ENCODE results near the gene DCST2.

DNA sequence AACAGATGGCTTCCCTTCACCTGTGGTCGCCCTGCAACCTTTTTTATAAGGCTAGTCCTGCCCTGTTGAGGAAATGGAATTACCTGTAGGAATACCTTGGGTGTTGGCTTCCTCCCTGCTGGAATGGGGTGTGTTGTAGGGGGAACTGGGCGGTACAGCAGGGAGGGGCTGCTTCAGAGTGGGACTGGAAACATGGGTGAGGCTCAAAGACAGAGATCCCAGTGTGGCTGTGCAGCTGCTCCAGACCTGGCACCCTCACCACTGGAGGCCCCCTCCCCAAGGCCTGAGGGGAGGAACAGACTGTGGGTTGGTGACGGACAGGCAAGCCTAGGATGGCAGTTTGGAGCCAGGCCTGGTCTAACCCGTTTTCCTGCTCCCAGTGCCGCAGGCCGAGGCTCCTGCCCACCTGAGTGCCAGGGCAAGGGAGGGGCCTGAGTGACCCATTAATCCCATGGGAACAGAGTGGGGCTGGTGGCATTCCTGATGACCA, 49.5 kb upstream of the DCST2 start:
- TF ChIP-seq TAF1 (IDR thresholded peaks at IDR 0.05; ENCODE audit: low read depth), result no peak
- no peak for TF ChIP-seq MXI1 (conservative IDR thresholded peaks at IDR 0.05; ENCODE audit: poor library complexity, severe bottlenecking)
- TF ChIP-seq, protein P1, sequence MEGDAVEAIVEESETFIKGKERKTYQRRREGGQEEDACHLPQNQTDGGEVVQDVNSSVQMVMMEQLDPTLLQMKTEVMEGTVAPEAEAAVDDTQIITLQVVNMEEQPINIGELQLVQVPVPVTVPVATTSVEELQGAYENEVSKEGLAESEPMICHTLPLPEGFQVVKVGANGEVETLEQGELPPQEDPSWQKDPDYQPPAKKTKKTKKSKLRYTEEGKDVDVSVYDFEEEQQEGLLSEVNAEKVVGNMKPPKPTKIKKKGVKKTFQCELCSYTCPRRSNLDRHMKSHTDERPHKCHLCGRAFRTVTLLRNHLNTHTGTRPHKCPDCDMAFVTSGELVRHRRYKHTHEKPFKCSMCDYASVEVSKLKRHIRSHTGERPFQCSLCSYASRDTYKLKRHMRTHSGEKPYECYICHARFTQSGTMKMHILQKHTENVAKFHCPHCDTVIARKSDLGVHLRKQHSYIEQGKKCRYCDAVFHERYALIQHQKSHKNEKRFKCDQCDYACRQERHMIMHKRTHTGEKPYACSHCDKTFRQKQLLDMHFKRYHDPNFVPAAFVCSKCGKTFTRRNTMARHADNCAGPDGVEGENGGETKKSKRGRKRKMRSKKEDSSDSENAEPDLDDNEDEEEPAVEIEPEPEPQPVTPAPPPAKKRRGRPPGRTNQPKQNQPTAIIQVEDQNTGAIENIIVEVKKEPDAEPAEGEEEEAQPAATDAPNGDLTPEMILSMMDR (IDR thresholded peaks at IDR 0.05; ENCODE audit: poor library complexity, severe bottlenecking), result no peak
- no peak for TF ChIP-seq RAD21 (conservative IDR thresholded peaks at IDR 0.05)
- no peak for TF ChIP-seq EZH2 (IDR thresholded peaks at IDR 0.05; ENCODE audit: borderline replicate concordance, insufficient read depth, low read length, poor library complexity, severe bottlenecking)
- TF ChIP-seq, protein P2, sequence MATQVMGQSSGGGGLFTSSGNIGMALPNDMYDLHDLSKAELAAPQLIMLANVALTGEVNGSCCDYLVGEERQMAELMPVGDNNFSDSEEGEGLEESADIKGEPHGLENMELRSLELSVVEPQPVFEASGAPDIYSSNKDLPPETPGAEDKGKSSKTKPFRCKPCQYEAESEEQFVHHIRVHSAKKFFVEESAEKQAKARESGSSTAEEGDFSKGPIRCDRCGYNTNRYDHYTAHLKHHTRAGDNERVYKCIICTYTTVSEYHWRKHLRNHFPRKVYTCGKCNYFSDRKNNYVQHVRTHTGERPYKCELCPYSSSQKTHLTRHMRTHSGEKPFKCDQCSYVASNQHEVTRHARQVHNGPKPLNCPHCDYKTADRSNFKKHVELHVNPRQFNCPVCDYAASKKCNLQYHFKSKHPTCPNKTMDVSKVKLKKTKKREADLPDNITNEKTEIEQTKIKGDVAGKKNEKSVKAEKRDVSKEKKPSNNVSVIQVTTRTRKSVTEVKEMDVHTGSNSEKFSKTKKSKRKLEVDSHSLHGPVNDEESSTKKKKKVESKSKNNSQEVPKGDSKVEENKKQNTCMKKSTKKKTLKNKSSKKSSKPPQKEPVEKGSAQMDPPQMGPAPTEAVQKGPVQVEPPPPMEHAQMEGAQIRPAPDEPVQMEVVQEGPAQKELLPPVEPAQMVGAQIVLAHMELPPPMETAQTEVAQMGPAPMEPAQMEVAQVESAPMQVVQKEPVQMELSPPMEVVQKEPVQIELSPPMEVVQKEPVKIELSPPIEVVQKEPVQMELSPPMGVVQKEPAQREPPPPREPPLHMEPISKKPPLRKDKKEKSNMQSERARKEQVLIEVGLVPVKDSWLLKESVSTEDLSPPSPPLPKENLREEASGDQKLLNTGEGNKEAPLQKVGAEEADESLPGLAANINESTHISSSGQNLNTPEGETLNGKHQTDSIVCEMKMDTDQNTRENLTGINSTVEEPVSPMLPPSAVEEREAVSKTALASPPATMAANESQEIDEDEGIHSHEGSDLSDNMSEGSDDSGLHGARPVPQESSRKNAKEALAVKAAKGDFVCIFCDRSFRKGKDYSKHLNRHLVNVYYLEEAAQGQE (IDR thresholded peaks at IDR 0.05; ENCODE audit: borderline replicate concordance), result no peak

Data from neural cell (in vitro differentiated cells).